ENCODE results near the gene SLC37A1.
A peak's percentile ranks its signal among the peaks of the same experiment; 100 is the strongest.

SLC37A1 gene

GRCh38 chr21:42531771-42532170, 18.1 kb downstream of the SLC37A1 start:
- no peak for DNase-seq (ENCODE audit: low read depth)
- TF ChIP-seq, protein P1, sequence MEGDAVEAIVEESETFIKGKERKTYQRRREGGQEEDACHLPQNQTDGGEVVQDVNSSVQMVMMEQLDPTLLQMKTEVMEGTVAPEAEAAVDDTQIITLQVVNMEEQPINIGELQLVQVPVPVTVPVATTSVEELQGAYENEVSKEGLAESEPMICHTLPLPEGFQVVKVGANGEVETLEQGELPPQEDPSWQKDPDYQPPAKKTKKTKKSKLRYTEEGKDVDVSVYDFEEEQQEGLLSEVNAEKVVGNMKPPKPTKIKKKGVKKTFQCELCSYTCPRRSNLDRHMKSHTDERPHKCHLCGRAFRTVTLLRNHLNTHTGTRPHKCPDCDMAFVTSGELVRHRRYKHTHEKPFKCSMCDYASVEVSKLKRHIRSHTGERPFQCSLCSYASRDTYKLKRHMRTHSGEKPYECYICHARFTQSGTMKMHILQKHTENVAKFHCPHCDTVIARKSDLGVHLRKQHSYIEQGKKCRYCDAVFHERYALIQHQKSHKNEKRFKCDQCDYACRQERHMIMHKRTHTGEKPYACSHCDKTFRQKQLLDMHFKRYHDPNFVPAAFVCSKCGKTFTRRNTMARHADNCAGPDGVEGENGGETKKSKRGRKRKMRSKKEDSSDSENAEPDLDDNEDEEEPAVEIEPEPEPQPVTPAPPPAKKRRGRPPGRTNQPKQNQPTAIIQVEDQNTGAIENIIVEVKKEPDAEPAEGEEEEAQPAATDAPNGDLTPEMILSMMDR (IDR thresholded peaks at IDR 0.05; ENCODE audit: control insufficient read depth, extremely low read depth, insufficient read depth), result no peak
- no peak overlapping the region for H3K4me3 ChIP-seq (ENCODE audit: low read depth, low read length)

DNA sequence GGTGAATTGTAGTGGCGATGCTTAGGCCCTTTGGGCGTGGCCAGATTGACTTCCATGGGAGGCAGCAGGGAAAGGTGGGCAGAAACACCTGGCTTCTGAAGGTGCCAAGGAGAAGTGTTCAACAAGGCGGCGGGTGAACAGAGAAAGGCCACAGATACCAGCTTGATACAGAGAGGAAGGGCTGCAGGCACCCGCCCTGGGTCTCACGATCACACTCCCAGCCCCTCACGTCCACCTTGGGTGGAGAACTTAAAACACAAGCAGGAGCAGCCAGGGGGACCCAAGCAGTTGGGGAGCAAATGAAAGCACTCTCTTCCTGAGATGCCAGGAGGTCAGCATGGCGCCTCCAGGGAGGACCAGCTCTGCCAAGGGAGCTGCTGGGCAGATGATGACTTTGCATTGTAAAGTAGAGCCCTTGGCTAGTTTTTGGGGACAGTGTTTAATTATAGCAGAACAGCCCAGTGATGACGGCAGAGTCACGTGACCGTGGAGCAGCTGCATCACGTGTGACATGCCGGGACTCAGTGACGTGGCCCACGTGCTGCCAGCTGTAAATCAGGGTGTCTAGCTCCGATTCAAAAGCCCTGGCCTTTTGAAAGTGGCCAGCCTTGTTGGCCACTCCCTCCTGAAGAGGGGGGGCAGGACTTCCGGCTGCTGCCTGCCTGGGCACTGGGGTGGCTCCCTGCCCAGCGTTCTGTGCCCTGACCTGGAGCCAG, 19.0 kb downstream of the SLC37A1 start:
- no peak for DNase-seq (ENCODE audit: low read depth)

GRCh38 chr21:42533306-42533962, 19.8 kb downstream of the SLC37A1 start:
- no peak for DNase-seq (ENCODE audit: low read depth)
- no peak overlapping the region for H3K4me3 ChIP-seq (ENCODE audit: low read depth, low read length)
- TF ChIP-seq, protein P1 (IDR thresholded peaks at IDR 0.05; ENCODE audit: control insufficient read depth, extremely low read depth, insufficient read depth), result no peak

More for the DNA sequence above, 19.0 kb downstream of the SLC37A1 start:
- no peak overlapping the region for H3K4me3 ChIP-seq (ENCODE audit: low read depth, low read length)
- TF ChIP-seq, protein P1 (IDR thresholded peaks at IDR 0.05; ENCODE audit: control insufficient read depth, extremely low read depth, insufficient read depth), result no peak

GRCh38 chr21:42533963-42534355, 20.3 kb downstream of the SLC37A1 start:
- TF ChIP-seq, protein P1 (IDR thresholded peaks at IDR 0.05; ENCODE audit: control insufficient read depth, extremely low read depth, insufficient read depth), result no peak
- H3K4me3 ChIP-seq (ENCODE audit: low read depth, low read length), result no peak overlapping the region
- DNase-seq (ENCODE audit: low read depth), result no peak

GRCh38 chr21:42534421-42535378, 21.0 kb downstream of the SLC37A1 start:
- TF ChIP-seq, protein P1 (IDR thresholded peaks at IDR 0.05; ENCODE audit: control insufficient read depth, extremely low read depth, insufficient read depth), result no peak
- no peak overlapping the region for H3K4me3 ChIP-seq (ENCODE audit: low read depth, low read length)
- no peak for DNase-seq (ENCODE audit: low read depth)

DNA sequence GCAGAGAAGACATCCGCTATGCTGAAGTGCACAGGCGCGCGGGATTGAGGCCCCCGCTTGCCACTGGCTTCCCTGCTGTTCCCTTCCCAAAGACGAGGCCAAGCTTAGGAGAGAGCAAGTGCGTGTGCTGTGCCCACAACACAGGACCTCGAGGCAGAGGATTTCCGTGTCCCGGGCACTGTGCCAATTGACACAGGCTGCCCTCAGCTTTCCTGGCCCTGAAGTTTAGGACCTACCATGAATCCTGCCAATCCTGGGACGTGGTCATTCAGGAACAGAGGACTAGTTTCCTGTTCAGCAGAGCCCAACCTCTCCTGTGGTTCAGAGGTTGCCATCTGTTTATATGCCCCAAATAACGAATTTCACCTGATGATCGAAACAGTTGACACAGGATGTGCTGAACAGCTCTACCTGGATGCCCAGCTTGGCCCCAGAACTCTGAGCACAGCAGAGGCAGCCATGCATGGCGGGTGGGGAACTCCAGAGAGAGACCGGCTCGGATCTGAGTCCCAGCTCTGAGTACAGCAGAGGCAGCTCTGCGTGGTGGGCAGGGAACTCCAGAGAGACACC, 22.0 kb downstream of the SLC37A1 start:
- no peak overlapping the region for H3K4me3 ChIP-seq (ENCODE audit: low read depth, low read length)
- TF ChIP-seq, protein P1 (IDR thresholded peaks at IDR 0.05; ENCODE audit: control insufficient read depth, extremely low read depth, insufficient read depth), result no peak
- peak; percentile 72 for DNase-seq (ENCODE audit: low read depth)

Measured in LNCaP clone FGC (cell line).